ENCODE measurements around the gene FAM90A26. TPM values are rescaled to one million over a fixed set of nuclear protein-coding genes. Genes with fewer than 3 reads are reported as not detected.
"Not testable (repeated sequence)": the region's sequence is repeated elsewhere in the genome, so short reads cannot be mapped to it uniquely, and the experiment has no call there.

The FAM90A26 gene, protein sequence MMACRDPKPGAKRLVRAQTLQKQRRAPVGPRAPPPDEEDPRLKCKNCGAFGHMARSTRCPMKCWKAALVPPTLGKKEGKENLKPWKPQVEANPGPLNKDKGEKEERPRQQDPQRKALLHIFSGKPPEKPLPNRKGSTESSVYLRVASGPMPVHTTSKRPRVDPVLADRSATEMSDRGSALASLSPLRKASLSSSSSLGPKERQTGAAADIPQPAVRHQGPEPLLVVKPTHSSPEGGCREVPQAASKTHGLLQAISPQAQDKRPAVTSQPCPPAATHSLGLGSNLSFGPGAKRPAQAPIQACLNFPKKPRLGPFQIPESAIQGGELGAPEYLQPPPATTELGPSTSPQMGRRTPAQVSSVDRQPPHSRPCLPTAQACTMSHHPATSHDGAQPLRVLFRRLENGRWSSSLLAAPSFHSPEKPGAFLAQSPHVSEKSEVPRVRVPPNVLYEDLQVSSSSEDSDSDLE
- total RNA-seq (2021; fragmentation: NEBNext Ultra II Directional; extraction: Animal tissue kit (Norgen Biotek cat#: 25700)) (not detected in 2 replicates), polyA plus RNA-seq (2011; rRNA removed) (0.05 TPM in 1 of 2 replicates, not detected in the other), polyA minus RNA-seq (2011; rRNA and poly(A)+ RNA removed) (not detected in 2 replicates)
- polyA plus RNA-seq (2011; cell fraction: cytosol; rRNA removed): not detected
- not detected for polyA plus RNA-seq (2011; cell fraction: nucleus; rRNA removed)
- polyA plus RNA-seq (2012, experiment 1 of 2): not detected in 4 replicates
- polyA plus RNA-seq (2012, experiment 2 of 2): not detected
- polyA plus RNA-seq (2013, experiment 1 of 2): not detected
- not detected for polyA plus RNA-seq (2013, experiment 2 of 2)
- not detected for polyA minus RNA-seq (2011; cell fraction: cytosol; rRNA and poly(A)+ RNA removed)
- polyA minus RNA-seq (2011; cell fraction: nucleus; rRNA and poly(A)+ RNA removed): not detected
- long read RNA-seq, experiment 1: 0 reads
- long read RNA-seq, experiment 2: 0 reads

DNA sequence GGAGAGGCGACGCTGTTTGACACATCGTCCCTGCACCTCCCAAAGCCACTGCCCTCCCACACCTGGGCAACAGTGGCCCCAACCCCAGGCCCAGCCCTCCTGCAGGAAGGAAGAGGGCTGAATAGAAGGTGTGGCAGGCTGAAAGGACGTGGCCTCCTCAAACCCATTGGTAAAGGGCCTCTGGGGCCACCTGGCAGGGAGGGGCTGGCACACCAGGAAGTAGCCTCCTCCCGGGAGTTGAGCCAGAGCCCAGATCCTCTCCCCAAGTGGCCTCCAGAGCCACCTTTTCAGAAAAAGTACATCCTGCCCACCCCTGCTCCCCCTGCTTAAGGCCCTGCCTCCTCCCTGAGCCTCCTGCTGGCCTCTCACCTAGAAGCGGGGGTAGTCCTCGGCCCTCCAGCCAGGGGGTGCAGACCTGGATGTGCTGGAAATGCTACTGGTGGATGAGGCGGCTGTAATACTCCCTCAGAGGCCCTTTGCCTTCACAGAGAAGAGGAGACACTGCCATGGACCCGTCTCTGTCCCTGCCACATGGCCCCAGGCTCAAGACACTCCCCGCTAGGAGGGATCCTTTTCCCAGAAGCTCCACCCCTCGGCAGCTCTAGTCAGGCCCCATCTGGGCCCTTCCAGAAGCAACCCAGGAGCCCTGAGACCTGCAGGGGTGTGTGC is at the start of gene FAM90A26:
Gene FAM90A26, plus strand, starts transcription at position 619 of the 669 bp plus-strand sequence. CDS start 2,764 bp downstream, outside the sequence.
- WGBS, 2 experiments (ENCODE audit: extremely low coverage in 1 of 2, insufficient coverage in 1 of 2, insufficient read length in 1 of 2, insufficient replicate concordance in 2 of 2, low coverage in 1 of 2, low lambda C conversion rate in 2 of 2, missing lambda C conversion rate in 1 of 2): no CpG with 5 or more reads among the region's 11 CpGs

More for the DNA sequence above, at the start of gene FAM90A26:
- H3K23ac ChIP-seq (ENCODE audit: insufficient read length); H4K20me1 ChIP-seq (replicated peaks in 1 of 2; ENCODE audit: control insufficient read depth in 1 of 2, insufficient read depth in 2 of 2, low read length in 2 of 2); H2BK12ac ChIP-seq (ENCODE audit: low read depth, low read length); H4K8ac ChIP-seq (ENCODE audit: extremely low read depth, insufficient read depth, low read length); DNase-seq (ENCODE audit: low read depth in 1 of 2, low spot score in 2 of 2); H2BK120ac ChIP-seq (replicated peaks; ENCODE audit: low read depth, low read length); H3K4me3 ChIP-seq (ENCODE audit: extremely low read depth in 1 of 4, insufficient read depth in 2 of 4, low read depth in 3 of 4, low read length in 4 of 4); H3K9ac ChIP-seq (replicated peaks in 1 of 4; ENCODE audit: extremely low read depth in 1 of 4, low read depth in 3 of 4, low read length in 3 of 4); H2BK20ac ChIP-seq (ENCODE audit: low read length); H3K79me2 ChIP-seq (ENCODE audit: control insufficient read depth in 1 of 2, insufficient read depth in 2 of 2, low read length in 2 of 2); H2AK5ac ChIP-seq (ENCODE audit: low read depth, low read length); H2AFZ ChIP-seq (ENCODE audit: low read length); H3K23me2 ChIP-seq (ENCODE audit: low read depth, low read length); H3K18ac ChIP-seq (ENCODE audit: extremely low read depth, low read length); H3K14ac ChIP-seq (ENCODE audit: insufficient read length); H3K56ac ChIP-seq (replicated peaks; ENCODE audit: insufficient read length, low read depth, low read length); H3K4ac ChIP-seq (replicated peaks; ENCODE audit: insufficient read length, low read depth, low read length); H3K36me3 ChIP-seq (ENCODE audit: control insufficient read depth in 2 of 4, insufficient read depth in 4 of 4, low read length in 3 of 4); H4K91ac ChIP-seq (replicated peaks; ENCODE audit: insufficient read length, low read length); H2BK5ac ChIP-seq (ENCODE audit: low read depth, low read length); FAIRE-seq; H3K27me3 ChIP-seq (replicated peaks in 1 of 4; ENCODE audit: control insufficient read depth in 3 of 4, extremely low read depth in 1 of 4, insufficient read depth in 3 of 4, low read length in 3 of 4); H3K4me1 ChIP-seq (replicated peaks in 1 of 4; ENCODE audit: control insufficient read depth in 3 of 4, insufficient read depth in 4 of 4, low read length in 3 of 4); POLR2A ChIA-PET (ENCODE audit: partially characterized antibody); H3K79me1 ChIP-seq (ENCODE audit: low read depth, low read length); H3K27ac ChIP-seq (ENCODE audit: low read depth, low read length); H3K4me2 ChIP-seq (ENCODE audit: insufficient read depth in 1 of 2, low read depth in 2 of 2, low read length in 2 of 2); CTCF ChIA-PET (ENCODE audit: partially characterized antibody); H4K5ac ChIP-seq (ENCODE audit: insufficient read length, low read depth, low read length); H2BK15ac ChIP-seq (ENCODE audit: low read length): not testable (repeated sequence)
- H3K9me3 ChIP-seq (ENCODE audit: insufficient read depth in 2 of 2, low read depth in 1 of 2, low read length in 1 of 2): peaks cover 0 to 46% of the 10 kb centered on the region in 2 experiments; a peak in 2 of 4 replicates
